Panc1 (cell line): Measurements from ENCODE around the gene SFXN2. TPM values are rescaled to one million over a fixed set of nuclear protein-coding genes. Genes with fewer than 3 reads are reported as not detected.
"Not testable (repeated sequence)": the region's sequence is repeated elsewhere in the genome, so short reads cannot be mapped to it uniquely, and the experiment has no call there.

Experiments used
- ATAC-seq: fragments of 200-7000 bp; cut with Tn5 transposase; 2 replicates; pipeline ENCODE4 v1.9.1; 2020; ENCODE audit warnings: mild to moderate bottlenecking, moderate library complexity
- BruUV-seq: library from RNA; stranded (reverse); fragments of 400-500 nt; replicated peaks from 2 replicates; lab custom pipeline; 2021; lab: Mats Ljungman, UMichigan
- CTCF ChIA-PET: fragments of 300-600 bp; sonication (Branson Sonifier 250); formaldehyde crosslinking; loops from one replicate; lab custom pipeline; 2022; ENCODE audit warnings: antibody characterized with exemption; lab: Charles Lee
- POLR2A ChIA-PET: fragments of 300-600 bp; sonication (Branson Sonifier 250); formaldehyde crosslinking; loops from one replicate; lab custom pipeline; 2022; ENCODE audit warnings: antibody characterized with exemption; lab: Charles Lee
- DNase-seq: peaks from one replicate; pipeline ENCODE4 v3.0.0-alpha.2; 2010; ENCODE audit warnings: low read depth, low spot score
- H3K27ac ChIP-seq: 2 replicates; pipeline ENCODE4 v1.5.1; 2011; ENCODE audit warnings: mild to moderate bottlenecking, low read length, inconsistent platforms
- H3K27me3 ChIP-seq: fragments of 200-500 bp; sonication (Bioruptor generic); 2 replicates; pipeline ENCODE4 v1.6.0; 2014; ENCODE audit warnings: low read length, inconsistent platforms; ENCODE audit not compliant: control insufficient read depth, insufficient read depth
- H3K36me3 ChIP-seq: fragments of 200-500 bp; sonication (Bioruptor generic); 2 replicates; pipeline ENCODE4 v1.5.1; 2014; ENCODE audit warnings: inconsistent platforms, mild to moderate bottlenecking, low read length, moderate library complexity; ENCODE audit not compliant: control insufficient read depth, insufficient read depth
- H3K4me1 ChIP-seq: 2 replicates; pipeline ENCODE4 v1.5.1; 2011; ENCODE audit warnings: inconsistent platforms, mild to moderate bottlenecking, low read length, moderate library complexity; ENCODE audit not compliant: control insufficient read depth, insufficient read depth
- H3K4me3 ChIP-seq, 2 experiments: 2 replicates each; pipeline ENCODE4 v1.5.1; 2011 to 2012; ENCODE audit warnings: low read depth in 2 of 2, low read length in 2 of 2, mild to moderate bottlenecking in 2 of 2, inconsistent platforms in 1 of 2, moderate library complexity in 1 of 2
- H3K9me3 ChIP-seq: fragments of 200-500 bp; sonication (Bioruptor generic); 2 replicates; pipeline ENCODE4 v1.5.1; 2014; ENCODE audit warnings: low read depth, mild to moderate bottlenecking, inconsistent platforms, low read length, moderate library complexity; ENCODE audit not compliant: control insufficient read depth, insufficient read depth
- POLR2AphosphoS5 ChIP-seq: IDR thresholded peaks from 2 replicates; pipeline ENCODE4 v1.6.1; 2012; ENCODE audit warnings: mild to moderate bottlenecking, low read depth, low read length, moderate library complexity
- SIN3A ChIP-seq: IDR thresholded peaks from 2 replicates; pipeline ENCODE4 v1.6.1; 2012; ENCODE audit warnings: low read depth, mild to moderate bottlenecking, low read length, moderate library complexity, borderline replicate concordance; ENCODE audit not compliant: insufficient read depth
- TCF7L2 ChIP-seq: IDR thresholded peaks from 2 replicates; pipeline ENCODE4 v1.6.1; 2011; ENCODE audit warnings: mild to moderate bottlenecking, low read depth, low read length, inconsistent platforms
- in situ Hi-C: cut with HindIII; loops from 2 replicates; pipeline ENCODE4 v1.10.0; 2016; ENCODE audit warnings: low sequenced_read_pairs, low pct_unique_long_range_greater_than_20kb
- intact Hi-C: fragments of 100-400 bp; cut with micrococcal nuclease; formaldehyde crosslinking; loops from one replicate; pipeline ENCODE4 v1.10.0; 2022; ENCODE audit not compliant: unreplicated experiment
- total RNA-seq: library from RNA; stranded (reverse); gene quantifications from one replicate; pipeline ENCODE4 v1.2.1, GENCODE V29; 2021; ENCODE audit not compliant: unreplicated experiment
- TF ChIP-seq, protein P1 (sequence below): fragments of 450-650 bp; IDR thresholded peaks from 2 replicates; pipeline ENCODE4 v1.5.1; 2017; ENCODE audit warnings: mild to moderate bottlenecking
- TF ChIP-seq, protein P2 (sequence below), 2 experiments: IDR thresholded peaks; 2 replicates each; pipeline ENCODE4 v1.6.1; 2011 to 2012; ENCODE audit warnings: low read depth in 2 of 2, control low read depth in 1 of 2, low read length in 1 of 2, mild to moderate bottlenecking in 1 of 2, moderate library complexity in 1 of 2; ENCODE audit not compliant: insufficient read depth in 1 of 2

The SFXN2 gene
- total RNA-seq, 1 experiment from 2014 or later: 11.6 TPM

DNA sequence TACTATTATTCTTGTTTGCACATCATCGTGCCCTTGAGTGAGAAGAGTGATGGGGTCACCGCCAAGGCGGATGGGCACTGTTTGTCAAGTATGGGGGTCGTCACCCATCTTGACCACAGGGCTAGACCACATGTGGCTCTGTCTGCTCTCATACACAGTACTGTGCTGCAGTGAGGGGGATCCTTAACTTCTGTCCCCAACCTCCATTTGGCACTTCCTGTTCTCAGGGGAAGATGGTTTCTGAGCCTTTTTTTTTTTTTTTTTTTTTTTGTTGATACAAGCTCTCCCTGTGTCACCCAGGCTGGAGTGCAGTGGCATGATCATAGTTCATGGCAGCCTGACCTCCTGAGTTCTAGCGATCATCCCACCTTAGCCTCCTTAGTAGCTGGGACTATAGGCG lies 42.9 kb downstream of the SFXN2 start:
- H3K4me1 ChIP-seq: peaks cover 20% of the 10 kb centered on the region
- no peaks in the 10 kb centered on the region for H3K9me3 ChIP-seq
- TF ChIP-seq POLR2AphosphoS5: no peak
- DNase-seq (no peak), ATAC-seq (no peak)
- H3K4me3 ChIP-seq: no peak overlapping the region
- BruUV-seq: no TSS peak
- in situ Hi-C loops: no loop called here
- no peaks in the 10 kb centered on the region for H3K27me3 ChIP-seq
- POLR2A ChIA-PET: interaction anchor here (0.6 kb wide), 2 partner anchors 10 to 13 kb away, joined by 3 to 6 read pairs; no protein-coding TSS in a partner anchor
- H3K27ac ChIP-seq: peak overlapping the region; percentile 13; the same call in 1 of the 2 replicates
- CTCF ChIA-PET: no interaction called here
- no peaks in the 10 kb centered on the region for H3K36me3 ChIP-seq
- intact Hi-C loops: no loop called here

DNA sequence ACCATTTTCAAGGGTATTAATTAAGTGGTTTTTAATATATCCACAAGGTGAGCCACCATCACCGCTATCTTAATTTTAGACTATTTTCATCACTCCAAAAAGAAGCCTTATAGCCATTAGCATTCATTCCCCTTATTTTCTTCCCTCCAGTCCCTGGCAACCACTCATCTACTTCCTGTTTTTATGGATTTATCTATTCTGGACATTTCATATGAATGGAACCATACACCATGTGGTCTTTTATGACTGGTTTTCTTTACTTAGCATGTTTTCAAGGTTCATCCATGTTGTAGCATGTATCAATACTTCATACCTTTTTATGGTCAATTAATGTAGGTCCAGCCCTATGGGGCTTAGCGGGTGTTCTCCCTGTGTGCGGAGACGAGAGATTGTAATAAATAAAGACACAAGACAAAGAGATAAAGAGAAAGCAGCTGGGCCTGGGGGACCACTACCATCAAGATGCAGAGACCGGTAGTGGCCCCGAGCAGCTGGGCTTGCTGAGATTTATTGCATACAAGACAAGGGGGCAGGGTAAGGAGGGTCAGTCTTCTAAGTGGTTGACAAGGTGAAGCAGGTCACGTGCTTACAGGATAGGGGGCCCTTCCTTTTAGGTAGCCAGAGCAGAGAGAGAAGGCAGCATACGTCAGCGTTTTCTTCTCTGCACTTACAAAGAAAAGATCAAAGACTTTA lies 44.0 kb downstream of the SFXN2 start:
- no peaks in the 10 kb centered on the region for H3K9me3 ChIP-seq
- H3K4me1 ChIP-seq: peaks cover 18% of the 10 kb centered on the region
- BruUV-seq: no TSS peak
- in situ Hi-C loops: no loop called here
- H3K4me3 ChIP-seq: no peak overlapping the region
- peak overlapping the region; percentile 8; the same call in 1 of the 2 replicates for H3K27ac ChIP-seq
- DNase-seq (no peak), ATAC-seq (no peak)
- no peaks in the 10 kb centered on the region for H3K36me3 ChIP-seq
- CTCF ChIA-PET: no interaction called here
- no peaks in the 10 kb centered on the region for H3K27me3 ChIP-seq
- no peak for TF ChIP-seq POLR2AphosphoS5
- TF ChIP-seq, protein P1, sequence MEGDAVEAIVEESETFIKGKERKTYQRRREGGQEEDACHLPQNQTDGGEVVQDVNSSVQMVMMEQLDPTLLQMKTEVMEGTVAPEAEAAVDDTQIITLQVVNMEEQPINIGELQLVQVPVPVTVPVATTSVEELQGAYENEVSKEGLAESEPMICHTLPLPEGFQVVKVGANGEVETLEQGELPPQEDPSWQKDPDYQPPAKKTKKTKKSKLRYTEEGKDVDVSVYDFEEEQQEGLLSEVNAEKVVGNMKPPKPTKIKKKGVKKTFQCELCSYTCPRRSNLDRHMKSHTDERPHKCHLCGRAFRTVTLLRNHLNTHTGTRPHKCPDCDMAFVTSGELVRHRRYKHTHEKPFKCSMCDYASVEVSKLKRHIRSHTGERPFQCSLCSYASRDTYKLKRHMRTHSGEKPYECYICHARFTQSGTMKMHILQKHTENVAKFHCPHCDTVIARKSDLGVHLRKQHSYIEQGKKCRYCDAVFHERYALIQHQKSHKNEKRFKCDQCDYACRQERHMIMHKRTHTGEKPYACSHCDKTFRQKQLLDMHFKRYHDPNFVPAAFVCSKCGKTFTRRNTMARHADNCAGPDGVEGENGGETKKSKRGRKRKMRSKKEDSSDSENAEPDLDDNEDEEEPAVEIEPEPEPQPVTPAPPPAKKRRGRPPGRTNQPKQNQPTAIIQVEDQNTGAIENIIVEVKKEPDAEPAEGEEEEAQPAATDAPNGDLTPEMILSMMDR: no peak
- TF ChIP-seq TCF7L2: no peak
- TF ChIP-seq SIN3A: no peak
- TF ChIP-seq, protein P2, sequence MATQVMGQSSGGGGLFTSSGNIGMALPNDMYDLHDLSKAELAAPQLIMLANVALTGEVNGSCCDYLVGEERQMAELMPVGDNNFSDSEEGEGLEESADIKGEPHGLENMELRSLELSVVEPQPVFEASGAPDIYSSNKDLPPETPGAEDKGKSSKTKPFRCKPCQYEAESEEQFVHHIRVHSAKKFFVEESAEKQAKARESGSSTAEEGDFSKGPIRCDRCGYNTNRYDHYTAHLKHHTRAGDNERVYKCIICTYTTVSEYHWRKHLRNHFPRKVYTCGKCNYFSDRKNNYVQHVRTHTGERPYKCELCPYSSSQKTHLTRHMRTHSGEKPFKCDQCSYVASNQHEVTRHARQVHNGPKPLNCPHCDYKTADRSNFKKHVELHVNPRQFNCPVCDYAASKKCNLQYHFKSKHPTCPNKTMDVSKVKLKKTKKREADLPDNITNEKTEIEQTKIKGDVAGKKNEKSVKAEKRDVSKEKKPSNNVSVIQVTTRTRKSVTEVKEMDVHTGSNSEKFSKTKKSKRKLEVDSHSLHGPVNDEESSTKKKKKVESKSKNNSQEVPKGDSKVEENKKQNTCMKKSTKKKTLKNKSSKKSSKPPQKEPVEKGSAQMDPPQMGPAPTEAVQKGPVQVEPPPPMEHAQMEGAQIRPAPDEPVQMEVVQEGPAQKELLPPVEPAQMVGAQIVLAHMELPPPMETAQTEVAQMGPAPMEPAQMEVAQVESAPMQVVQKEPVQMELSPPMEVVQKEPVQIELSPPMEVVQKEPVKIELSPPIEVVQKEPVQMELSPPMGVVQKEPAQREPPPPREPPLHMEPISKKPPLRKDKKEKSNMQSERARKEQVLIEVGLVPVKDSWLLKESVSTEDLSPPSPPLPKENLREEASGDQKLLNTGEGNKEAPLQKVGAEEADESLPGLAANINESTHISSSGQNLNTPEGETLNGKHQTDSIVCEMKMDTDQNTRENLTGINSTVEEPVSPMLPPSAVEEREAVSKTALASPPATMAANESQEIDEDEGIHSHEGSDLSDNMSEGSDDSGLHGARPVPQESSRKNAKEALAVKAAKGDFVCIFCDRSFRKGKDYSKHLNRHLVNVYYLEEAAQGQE (IDR thresholded peaks at IDR 0.05; ENCODE audit: insufficient read depth in 1 of 2, low read depth in 2 of 2, low read length in 1 of 2): no peak
- intact Hi-C loops: no loop called here
- POLR2A ChIA-PET: interaction anchor here (0.8 kb wide), 1 partner anchor 9 kb away, joined by 5 read pairs; no protein-coding TSS in a partner anchor

DNA sequence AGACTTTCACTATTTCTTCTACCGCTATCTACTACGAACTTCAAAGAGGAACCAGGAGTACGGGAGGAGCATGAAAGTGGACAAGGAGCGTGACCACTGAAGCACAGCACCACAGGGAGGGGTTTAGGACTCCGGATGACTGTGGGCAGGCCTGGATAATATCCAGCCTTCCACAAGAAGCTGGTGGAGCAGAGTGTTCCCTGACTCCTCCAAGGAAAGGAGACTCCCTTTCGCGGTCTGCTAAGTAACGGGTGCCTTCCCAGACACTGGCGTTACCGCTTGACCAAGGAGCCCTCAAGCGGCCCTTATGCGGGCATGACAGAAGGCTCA lies 44.5 kb downstream of the SFXN2 start:
- ATAC-seq, DNase-seq, H3K27ac ChIP-seq, H3K4me3 ChIP-seq, intact Hi-C loops, H3K27me3 ChIP-seq, in situ Hi-C loops, H3K9me3 ChIP-seq, CTCF ChIA-PET, H3K36me3 ChIP-seq: not testable (repeated sequence)
- TSS peak; percentile 25 for BruUV-seq
- POLR2A ChIA-PET: interaction anchor here (0.8 kb wide), 1 partner anchor 8 kb away, joined by 5 read pairs; no protein-coding TSS in a partner anchor
- H3K4me1 ChIP-seq: peaks cover 15% of the 10 kb centered on the region
